Limb (tissue), 2 donors: ENCODE results near the gene PCGF3.
"Not testable (repeated sequence)": the region's sequence is repeated elsewhere in the genome, so short reads cannot be mapped to it uniquely, and the experiment has no call there.

Experiments used
- DNase-seq, 2 donors: peaks; one replicate each; pipeline ENCODE4 v3.0.0-alpha.2; 2016; ENCODE audit errors: extremely low spot score in 2 of 2

Gene PCGF3

GRCh38 chr4:794900-795725, 89.5 kb downstream of the PCGF3 start:
- no peak for DNase-seq

- no peak for DNase-seq
Measured at GRCh38 chr4:795726-796119, 90.1 kb downstream of the PCGF3 start.

GRCh38 chr4:796206-796605, 90.6 kb downstream of the PCGF3 start:
- no peak for DNase-seq

- DNase-seq = no peak
Measured at GRCh38 chr4:797066-797465, 91.4 kb downstream of the PCGF3 start.

GRCh38 chr4:801436-802124, 95.9 kb downstream of the PCGF3 start:
- DNase-seq = no peak

- no peak for DNase-seq
Measured at GRCh38 chr4:803884-804283, 98.3 kb downstream of the PCGF3 start.

GRCh38 chr4:804804-805203, 99.2 kb downstream of the PCGF3 start:
- DNase-seq = no peak

GRCh38 chr4:806979-807378, 101.3 kb downstream of the PCGF3 start:
- DNase-seq = not testable (repeated sequence)

GRCh38 chr4:807792-808191, 102.2 kb downstream of the PCGF3 start:
- DNase-seq = no peak

GRCh38 chr4:808860-809570, 103.4 kb downstream of the PCGF3 start:
- DNase-seq = no peak

- DNase-seq = no peak
Measured at GRCh38 chr4:813900-814299, 108.3 kb downstream of the PCGF3 start.

GRCh38 chr4:814312-814850, 108.7 kb downstream of the PCGF3 start:
- DNase-seq = no peak

GRCh38 chr4:815464-816146, 110.0 kb downstream of the PCGF3 start:
- DNase-seq = no peak

GRCh38 chr4:818106-818921, 112.7 kb downstream of the PCGF3 start:
- no peak for DNase-seq

GRCh38 chr4:819401-820229, 114.0 kb downstream of the PCGF3 start:
- DNase-seq = no peak
